GM18499 (cell line): ENCODE measurements around the gene CAMTA1.
"Not testable (repeated sequence)": the region's sequence is repeated elsewhere in the genome, so short reads cannot be mapped to it uniquely, and the experiment has no call there.

Source experiments
- ATAC-seq: cut with Tn5 transposase; IDR thresholded peaks from one replicate; pipeline ENCODE4 v1.9.1; 2021; ENCODE audit warnings: moderate number of reproducible peaks; ENCODE audit not compliant: insufficient read depth, unreplicated experiment

The CAMTA1 gene

GRCh38 chr1:7301664-7301981 lies 516.4 kb downstream of the CAMTA1 start:
- no peak for ATAC-seq

GRCh38 chr1:7302126-7302525 lies 516.9 kb downstream of the CAMTA1 start:
- no peak for ATAC-seq

- ATAC-seq: no peak
These were observed 517.6 kb downstream of the CAMTA1 start for GRCh38 chr1:7302873-7303272.

- ATAC-seq: no peak
These were observed 518.5 kb downstream of the CAMTA1 start for GRCh38 chr1:7303554-7304317.

GRCh38 chr1:7313081-7313546 lies 527.9 kb downstream of the CAMTA1 start:
- no peak for ATAC-seq

- no peak for ATAC-seq
These were observed 528.6 kb downstream of the CAMTA1 start for GRCh38 chr1:7313826-7314225.

GRCh38 chr1:7315316-7315715 lies 530.1 kb downstream of the CAMTA1 start:
- ATAC-seq: no peak

- no peak for ATAC-seq
These were observed 530.7 kb downstream of the CAMTA1 start for GRCh38 chr1:7315946-7316345.

- no peak for ATAC-seq
These were observed 532.6 kb downstream of the CAMTA1 start for GRCh38 chr1:7317888-7318287.

GRCh38 chr1:7319196-7319595 lies 533.9 kb downstream of the CAMTA1 start:
- no peak for ATAC-seq

- ATAC-seq: no peak
These were observed 535.4 kb downstream of the CAMTA1 start for GRCh38 chr1:7320661-7321060.

GRCh38 chr1:7322283-7322785 lies 537.1 kb downstream of the CAMTA1 start:
- no peak for ATAC-seq

- no peak for ATAC-seq
These were observed 537.7 kb downstream of the CAMTA1 start for GRCh38 chr1:7322912-7323311.

GRCh38 chr1:7325254-7325653 lies 540.0 kb downstream of the CAMTA1 start:
- ATAC-seq: no peak

- ATAC-seq: no peak
These were observed 541.1 kb downstream of the CAMTA1 start for GRCh38 chr1:7326366-7326765.

- ATAC-seq: no peak
These were observed 542.6 kb downstream of the CAMTA1 start for GRCh38 chr1:7327849-7328248.

- ATAC-seq: no peak
These were observed 544.8 kb downstream of the CAMTA1 start for GRCh38 chr1:7329868-7330615.

GRCh38 chr1:7330726-7331125 lies 545.5 kb downstream of the CAMTA1 start:
- not testable (repeated sequence) for ATAC-seq

- ATAC-seq: no peak
These were observed 546.8 kb downstream of the CAMTA1 start for GRCh38 chr1:7331926-7332535.

GRCh38 chr1:7333094-7333493 lies 547.8 kb downstream of the CAMTA1 start:
- no peak for ATAC-seq

- no peak for ATAC-seq
These were observed 548.4 kb downstream of the CAMTA1 start for GRCh38 chr1:7333620-7334019.
